Fibroblast of pulmonary artery (primary cell): ENCODE data around the gene PPM1J.

Experiments
- DNase-seq: peaks from one replicate; pipeline ENCODE4 v3.0.0-alpha.2; 2010; ENCODE audit warnings: low read depth
- H3K4me3 ChIP-seq: replicated peaks from 2 replicates; pipeline ENCODE4 v1.5.1; 2011; ENCODE audit warnings: low read depth, mild to moderate bottlenecking, control low read depth, low read length, moderate library complexity
- TF ChIP-seq, protein P1 (sequence below): IDR thresholded peaks from 2 replicates; pipeline ENCODE4 v1.5.1; 2011; ENCODE audit warnings: mild to moderate bottlenecking, control low read depth, low read length, inconsistent platforms; ENCODE audit errors: missing control alignments

The PPM1J gene

DNA sequence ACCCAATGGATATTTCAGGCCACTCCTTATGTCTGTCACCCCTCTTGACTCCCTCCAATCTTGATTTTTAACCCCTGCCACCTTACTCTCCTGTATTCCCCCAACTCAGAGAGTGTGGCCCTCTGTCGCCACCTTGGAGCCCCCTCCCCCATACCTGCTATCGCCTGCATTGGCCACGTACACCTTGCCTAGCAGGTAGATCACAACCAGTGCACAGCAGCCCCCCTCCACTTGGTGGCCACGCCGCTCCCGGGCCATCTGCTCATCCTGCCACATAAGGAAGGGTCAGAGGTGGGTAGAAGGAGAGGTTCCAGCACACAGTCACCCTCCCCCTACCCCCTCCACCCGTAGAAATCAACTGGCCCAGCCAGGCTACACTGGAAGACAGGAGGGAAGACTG, 2.9 kb downstream of the PPM1J start:
- DNase-seq: no peak
- TF ChIP-seq, protein P1, sequence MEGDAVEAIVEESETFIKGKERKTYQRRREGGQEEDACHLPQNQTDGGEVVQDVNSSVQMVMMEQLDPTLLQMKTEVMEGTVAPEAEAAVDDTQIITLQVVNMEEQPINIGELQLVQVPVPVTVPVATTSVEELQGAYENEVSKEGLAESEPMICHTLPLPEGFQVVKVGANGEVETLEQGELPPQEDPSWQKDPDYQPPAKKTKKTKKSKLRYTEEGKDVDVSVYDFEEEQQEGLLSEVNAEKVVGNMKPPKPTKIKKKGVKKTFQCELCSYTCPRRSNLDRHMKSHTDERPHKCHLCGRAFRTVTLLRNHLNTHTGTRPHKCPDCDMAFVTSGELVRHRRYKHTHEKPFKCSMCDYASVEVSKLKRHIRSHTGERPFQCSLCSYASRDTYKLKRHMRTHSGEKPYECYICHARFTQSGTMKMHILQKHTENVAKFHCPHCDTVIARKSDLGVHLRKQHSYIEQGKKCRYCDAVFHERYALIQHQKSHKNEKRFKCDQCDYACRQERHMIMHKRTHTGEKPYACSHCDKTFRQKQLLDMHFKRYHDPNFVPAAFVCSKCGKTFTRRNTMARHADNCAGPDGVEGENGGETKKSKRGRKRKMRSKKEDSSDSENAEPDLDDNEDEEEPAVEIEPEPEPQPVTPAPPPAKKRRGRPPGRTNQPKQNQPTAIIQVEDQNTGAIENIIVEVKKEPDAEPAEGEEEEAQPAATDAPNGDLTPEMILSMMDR: no peak
- H3K4me3 ChIP-seq: no peak overlapping the region

GRCh38 chr1:112711670-112712069, 3.5 kb downstream of the PPM1J start:
- TF ChIP-seq, protein P1: no peak
- no peak for DNase-seq
- H3K4me3 ChIP-seq: no peak overlapping the region

GRCh38 chr1:112711041-112711440, 4.1 kb downstream of the PPM1J start:
- TF ChIP-seq, protein P1: no peak
- DNase-seq: no peak
- H3K4me3 ChIP-seq: no peak overlapping the region

DNA sequence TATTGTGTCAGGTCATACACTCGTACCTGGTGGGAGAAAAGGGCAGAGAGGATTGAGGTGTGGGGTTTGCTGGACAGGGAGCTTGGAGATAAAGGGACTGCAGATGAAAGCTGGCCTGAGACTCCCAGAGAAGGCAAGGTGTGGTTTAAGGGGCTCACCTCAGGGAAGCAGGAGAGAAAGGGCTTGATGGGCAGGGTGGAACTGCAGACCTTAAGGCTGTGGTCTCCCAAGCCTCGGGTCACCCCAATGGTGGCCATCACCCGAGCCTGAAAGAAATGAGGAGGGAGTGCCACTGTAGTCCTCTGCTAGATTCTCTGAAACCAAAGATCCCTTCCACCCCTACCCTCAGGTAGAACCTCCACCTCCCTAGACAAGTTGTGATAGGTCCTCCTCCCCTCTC, 4.5 kb downstream of the PPM1J start:
- DNase-seq: no peak
- H3K4me3 ChIP-seq: no peak overlapping the region
- TF ChIP-seq, protein P1: no peak

DNA sequence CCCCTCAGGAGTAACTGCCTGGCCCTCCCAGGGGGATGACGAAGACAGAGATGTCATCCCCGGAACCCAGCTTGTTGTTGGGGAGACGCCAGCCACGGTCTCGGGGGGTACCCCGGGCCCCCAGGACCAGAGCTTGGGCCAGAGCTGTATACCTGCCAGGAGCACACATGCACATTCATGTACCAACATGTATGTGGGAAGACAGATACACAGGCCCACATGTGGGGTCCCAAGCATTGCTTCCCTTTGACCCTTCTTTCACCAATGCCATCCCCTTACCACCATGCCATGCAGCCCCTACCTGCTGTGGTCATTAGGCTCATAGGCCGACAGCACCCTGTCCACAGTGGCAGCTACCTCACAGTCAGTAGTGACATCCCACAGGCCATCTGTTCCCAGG, 5.0 kb downstream of the PPM1J start:
- TF ChIP-seq, protein P1: no peak
- no peak overlapping the region for H3K4me3 ChIP-seq
- DNase-seq: no peak

DNA sequence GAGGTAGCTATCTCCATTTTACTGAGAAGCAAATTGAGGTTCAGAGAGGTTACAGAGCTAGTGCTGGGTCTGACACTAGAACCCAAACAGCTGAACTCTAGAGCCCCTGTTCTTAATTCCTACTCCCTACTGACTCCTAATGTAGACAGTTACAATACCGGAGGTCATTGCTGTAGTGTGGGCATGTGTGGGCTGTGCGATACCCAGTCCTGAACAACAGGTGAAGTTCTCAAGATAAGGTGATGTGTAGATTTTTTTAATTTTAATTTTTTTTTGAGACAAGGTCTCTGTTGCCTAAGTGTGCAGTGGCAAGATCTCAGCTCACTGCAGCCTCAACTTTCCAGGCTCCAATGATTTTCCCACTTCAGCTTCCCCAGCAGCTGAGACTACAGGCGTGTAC, 6.6 kb downstream of the PPM1J start:
- TF ChIP-seq, protein P1: no peak
- no peak for DNase-seq
- H3K4me3 ChIP-seq: no peak overlapping the region

- DNase-seq: no peak
- TF ChIP-seq, protein P1: no peak
- H3K4me3 ChIP-seq: no peak overlapping the region
Observed at GRCh38 chr1:112708002-112708448, 7.1 kb downstream of the PPM1J start.
